ENCODE results near the gene FGF13. TPM values are rescaled to one million over a fixed set of nuclear protein-coding genes. Genes with fewer than 3 reads are reported as not detected.

The FGF13 gene
- total and polyA plus RNA-seq, 8 donors: 0.58 to 24.8 (median 9.7) TPM; not detected in 1

DNA sequence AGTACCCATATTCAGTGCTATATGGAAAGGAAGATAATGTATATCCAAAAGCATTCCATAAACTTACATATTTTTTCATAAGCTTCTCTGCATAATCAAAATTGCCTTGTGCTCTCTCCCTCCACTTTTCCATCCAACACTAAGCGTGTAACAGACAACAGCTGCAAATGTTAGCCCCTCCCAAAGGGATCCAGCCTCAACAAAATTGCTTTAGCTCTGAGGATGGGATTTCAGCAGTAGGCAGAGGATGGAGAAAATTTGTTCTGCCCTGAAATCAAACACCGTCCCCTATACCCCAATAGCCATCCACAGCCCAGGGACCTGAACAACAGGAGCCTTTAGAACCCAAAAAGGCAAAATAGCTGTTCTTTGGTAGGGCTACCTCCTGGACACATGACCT lies 28.8 kb upstream of the FGF13 start:
- no peak for DNase-seq
- WGBS, 5 donors: 69 to 92% (median 79%) methylated on average over 2 of the region's 2 CpGs
- H3K9me3 ChIP-seq: no peaks in the 10 kb centered on the region
- TF ChIP-seq, protein P1, sequence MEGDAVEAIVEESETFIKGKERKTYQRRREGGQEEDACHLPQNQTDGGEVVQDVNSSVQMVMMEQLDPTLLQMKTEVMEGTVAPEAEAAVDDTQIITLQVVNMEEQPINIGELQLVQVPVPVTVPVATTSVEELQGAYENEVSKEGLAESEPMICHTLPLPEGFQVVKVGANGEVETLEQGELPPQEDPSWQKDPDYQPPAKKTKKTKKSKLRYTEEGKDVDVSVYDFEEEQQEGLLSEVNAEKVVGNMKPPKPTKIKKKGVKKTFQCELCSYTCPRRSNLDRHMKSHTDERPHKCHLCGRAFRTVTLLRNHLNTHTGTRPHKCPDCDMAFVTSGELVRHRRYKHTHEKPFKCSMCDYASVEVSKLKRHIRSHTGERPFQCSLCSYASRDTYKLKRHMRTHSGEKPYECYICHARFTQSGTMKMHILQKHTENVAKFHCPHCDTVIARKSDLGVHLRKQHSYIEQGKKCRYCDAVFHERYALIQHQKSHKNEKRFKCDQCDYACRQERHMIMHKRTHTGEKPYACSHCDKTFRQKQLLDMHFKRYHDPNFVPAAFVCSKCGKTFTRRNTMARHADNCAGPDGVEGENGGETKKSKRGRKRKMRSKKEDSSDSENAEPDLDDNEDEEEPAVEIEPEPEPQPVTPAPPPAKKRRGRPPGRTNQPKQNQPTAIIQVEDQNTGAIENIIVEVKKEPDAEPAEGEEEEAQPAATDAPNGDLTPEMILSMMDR (IDR thresholded peaks at IDR 0.05): no peak
- TF ChIP-seq POLR2A (IDR thresholded peaks at IDR 0.05): no peak
- no peak for TF ChIP-seq EP300 (IDR thresholded peaks at IDR 0.05)
- no peak for TF ChIP-seq POLR2AphosphoS5 (IDR thresholded peaks at IDR 0.05)
- H3K4me1 ChIP-seq: no peaks in the 10 kb centered on the region
- no peak overlapping the region for H3K27ac ChIP-seq
- H3K27me3 ChIP-seq: no peaks in the 10 kb centered on the region
- intact Hi-C loops (cut with DNase I; ENCODE audit: low total_unique reads): loop anchor here (10.0 kb wide), 2 partner anchors 546 to 616 kb away; no protein-coding TSS in a partner anchor
- H3K36me3 ChIP-seq: no peaks in the 10 kb centered on the region
- H3K4me3 ChIP-seq: no peak overlapping the region

DNA sequence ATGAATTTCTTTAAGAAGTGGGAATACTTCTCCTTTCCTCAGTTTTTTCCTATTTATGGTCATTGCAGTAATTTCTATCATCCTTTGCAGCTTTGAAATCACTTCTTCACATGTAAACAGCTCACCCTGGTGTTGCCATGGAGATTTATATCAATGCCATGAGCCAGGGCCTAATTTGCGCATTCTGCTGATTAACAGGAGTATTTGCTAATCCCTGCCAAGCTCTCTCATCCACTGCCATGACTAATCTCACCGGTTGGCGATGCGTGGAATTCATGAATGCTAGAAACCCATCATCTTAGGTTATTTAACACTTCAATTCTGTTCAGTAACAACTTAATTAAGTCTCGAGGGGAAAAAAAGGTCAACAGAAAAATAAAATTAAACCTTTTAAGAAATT lies 11.8 kb upstream of the FGF13 start:
- H3K4me3 ChIP-seq: no peak overlapping the region
- TF ChIP-seq POLR2A (IDR thresholded peaks at IDR 0.05) (no peak), EP300 (IDR thresholded peaks at IDR 0.05) (no peak), POLR2AphosphoS5 (IDR thresholded peaks at IDR 0.05) (no peak)
- TF ChIP-seq, protein P1 (IDR thresholded peaks at IDR 0.05): no peak
- H3K27ac ChIP-seq: no peak overlapping the region
- intact Hi-C loops (cut with DNase I; ENCODE audit: low total_unique reads): no loop called here
- WGBS, 5 donors: 77 to 96% (median 88%) methylated on average over 5 of the region's 5 CpGs
- no peak for DNase-seq
- no peaks in the 10 kb centered on the region for H3K9me3 ChIP-seq
- no peaks in the 10 kb centered on the region for H3K36me3 ChIP-seq
- H3K4me1 ChIP-seq: no peaks in the 10 kb centered on the region
- no peaks in the 10 kb centered on the region for H3K27me3 ChIP-seq

DNA sequence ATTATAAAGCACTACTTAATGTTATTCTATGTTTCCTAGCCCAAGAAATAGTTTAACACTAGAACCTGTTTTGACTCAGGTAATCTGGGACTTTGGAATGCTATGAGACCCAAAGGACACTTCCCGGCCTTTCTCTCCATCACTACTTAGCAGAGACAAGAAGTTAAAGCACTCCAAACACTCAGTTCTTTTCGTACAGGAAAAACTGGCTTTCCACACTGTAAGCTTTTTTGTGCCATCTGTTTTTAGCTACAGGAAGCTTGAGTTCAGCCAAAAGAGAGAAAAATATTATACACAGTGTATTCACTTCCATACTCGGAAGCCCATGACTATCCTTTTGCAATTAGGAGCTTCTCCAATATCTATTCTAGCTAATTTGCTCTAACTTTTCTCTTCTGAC lies 7.9 kb upstream of the FGF13 start:
- no peak for DNase-seq
- Histone ChIP-seq H3K36me3 (no peaks in the 10 kb centered on the region), H3K4me3 (no peak overlapping the region), H3K27ac (no peak overlapping the region), H3K9me3 (no peaks in the 10 kb centered on the region), H3K4me1 (no peaks in the 10 kb centered on the region), H3K27me3 (no peaks in the 10 kb centered on the region)
- TF ChIP-seq POLR2A (IDR thresholded peaks at IDR 0.05): no peak
- no peak for TF ChIP-seq POLR2AphosphoS5 (IDR thresholded peaks at IDR 0.05)
- TF ChIP-seq, protein P1 (IDR thresholded peaks at IDR 0.05): no peak
- no peak for TF ChIP-seq EP300 (IDR thresholded peaks at IDR 0.05)
- 37 to 76% (median 58%) methylated on average over 3 of the region's 3 CpGs for WGBS, 5 donors
- intact Hi-C loops (cut with DNase I; ENCODE audit: low total_unique reads): no loop called here

DNA sequence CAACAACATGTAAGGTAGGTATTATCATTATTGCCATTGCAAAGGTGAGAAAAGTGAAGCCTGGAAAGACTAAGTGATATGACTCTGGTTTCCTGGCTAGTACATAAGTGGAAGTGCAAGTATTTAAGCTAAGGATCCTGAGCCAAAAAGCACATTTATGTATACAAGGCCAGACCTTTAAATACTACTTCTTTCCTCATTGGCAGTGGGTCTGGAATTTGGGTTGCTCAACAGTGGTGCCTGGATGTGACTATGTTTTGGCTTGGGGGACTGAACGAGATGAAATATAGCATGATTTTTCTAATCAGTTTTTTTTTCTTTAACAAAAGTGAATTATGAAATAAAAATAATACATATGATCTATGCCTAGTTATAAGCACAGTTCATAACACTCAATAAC lies 7.4 kb upstream of the FGF13 start:
- no peak overlapping the region for H3K27ac ChIP-seq
- no peak overlapping the region for H3K4me3 ChIP-seq
- TF ChIP-seq, protein P1 (IDR thresholded peaks at IDR 0.05): no peak
- TF ChIP-seq POLR2AphosphoS5 (IDR thresholded peaks at IDR 0.05): no peak
- TF ChIP-seq POLR2A (IDR thresholded peaks at IDR 0.05): no peak
- no peak for TF ChIP-seq EP300 (IDR thresholded peaks at IDR 0.05)
- H3K27me3 ChIP-seq: peaks cover 0 to under 1% (median 0%) of the 10 kb centered on the region in 3 donors
- intact Hi-C loops (cut with DNase I; ENCODE audit: low total_unique reads): no loop called here
- 24 to 45% (median 33%) methylated on average over 1 of the region's 1 CpG for WGBS, 5 donors
- H3K4me1 ChIP-seq: no peaks in the 10 kb centered on the region
- no peaks in the 10 kb centered on the region for H3K9me3 ChIP-seq
- no peak for DNase-seq
- H3K36me3 ChIP-seq: no peaks in the 10 kb centered on the region

All from stomach (tissue), 9 donors.